K562 (cell line): ENCODE data around the gene RNF121. TPM values are rescaled to one million over a fixed set of nuclear protein-coding genes. Genes with fewer than 3 reads are reported as not detected.

Experiments used
- ATAC-seq: fragments of 200-7000 bp; cut with Tn5 transposase; 3 replicates; pipeline ENCODE4 v1.9.1; 2020; ENCODE audit warnings: moderate library complexity
- BruUV-seq: library from RNA; stranded (reverse); fragments of 400-500 nt; replicated peaks from 2 replicates; lab custom pipeline; 2021; lab: Mats Ljungman, UMichigan
- CTCF ChIA-PET: fragments of 300-600 bp; formaldehyde crosslinking; extraction: SDS; loops from one replicate; lab custom pipeline; 2021; ENCODE audit warnings: low intra/inter-chr PET ratio; lab: Yijun Ruan, JAX
- POLR2A ChIA-PET: fragments of 300-600, 350-650 bp; sonication (Branson Sonifier 250); formaldehyde crosslinking; extraction: SDS; loops from one replicate; lab custom pipeline; 2021; ENCODE audit warnings: antibody characterized with exemption, inconsistent platforms; lab: Yijun Ruan, JAX
- DNase-seq, 4 experiments: peaks; one replicate each; pipeline versions ENCODE4 v3.0.0 to v3.0.0-alpha.2; 2011 to 2018; ENCODE audit warnings: low spot score in 3 of 4, mixed read lengths in 3 of 4; ENCODE audit errors: extremely low read depth in 1 of 4
- FAIRE-seq: peaks from 2 replicates; lab custom pipeline; 2011; peaks lifted over from hg19 to GRCh38; lab: Jason Lieb, UNC
- H2AFZ ChIP-seq: 2 replicates; pipeline ENCODE4 v1.6.0; 2011; ENCODE audit warnings: low read depth, low read length, control low read depth, inconsistent platforms
- H3K27ac ChIP-seq: fragments of 200-600 bp; 3 replicates; pipeline ENCODE4 v1.8.0; 2011; ENCODE audit warnings: low read depth, mild to moderate bottlenecking, control low read depth, inconsistent platforms, low read length, moderate library complexity, mixed read lengths; ENCODE audit errors: extremely low read depth
- H3K27me3 ChIP-seq, 2 experiments: fragments of 300-600 bp in 1 of 2; 2 replicates in 1 of 2; 3 replicates in 1 of 2; pipeline versions ENCODE4 v1.6.0 to v1.8.0; 2011; ENCODE audit warnings: inconsistent platforms in 2 of 2, low read length in 2 of 2, mild to moderate bottlenecking in 1 of 2, mixed read lengths in 1 of 2, moderate library complexity in 1 of 2; ENCODE audit not compliant: control insufficient read depth in 2 of 2, insufficient read depth in 2 of 2
- H3K36me3 ChIP-seq: fragments of 300-600 bp; 3 replicates; pipeline ENCODE4 v1.8.0; 2011; ENCODE audit warnings: mild to moderate bottlenecking, low read length, inconsistent platforms; ENCODE audit not compliant: control insufficient read depth, insufficient read depth
- H3K4me1 ChIP-seq, 2 experiments: fragments of 200-600 bp in 1 of 2; replicated peaks in 1 of 2; 2 replicates in 1 of 2; 3 replicates in 1 of 2; pipeline versions ENCODE4 v1.5.1 to v1.8.0; 2011; ENCODE audit warnings: inconsistent platforms in 2 of 2, low read length in 2 of 2, mild to moderate bottlenecking in 1 of 2, mixed read lengths in 1 of 2, moderate library complexity in 1 of 2; ENCODE audit not compliant: control insufficient read depth in 2 of 2, insufficient read depth in 2 of 2
- H3K4me2 ChIP-seq: 2 replicates; pipeline ENCODE4 v1.6.1; 2011; ENCODE audit warnings: low read length, control low read depth, inconsistent platforms, mixed read lengths; ENCODE audit not compliant: insufficient read depth
- H3K4me3 ChIP-seq: fragments of 200-600 bp; sonication (generic), shearing (Covaris generic); 2 replicates; pipeline ENCODE4 v1.5.1; 2016; ENCODE audit warnings: control low read depth, inconsistent platforms
- H3K79me2 ChIP-seq: fragments of 200-600 bp; 3 replicates; pipeline ENCODE4 v1.8.0; 2011; ENCODE audit warnings: low read length, inconsistent platforms; ENCODE audit not compliant: control insufficient read depth, insufficient read depth
- H3K9ac ChIP-seq, 2 experiments: 2 replicates each; pipeline versions ENCODE4 v1.6.0 to v1.6.1; 2011; ENCODE audit warnings: low read depth in 2 of 2, low read length in 2 of 2, control low read depth in 1 of 2, inconsistent platforms in 1 of 2, mild to moderate bottlenecking in 1 of 2, mixed read lengths in 1 of 2; ENCODE audit not compliant: insufficient read depth in 1 of 2
- H3K9me1 ChIP-seq: one replicate; pipeline ENCODE4 v1.6.0; 2011; ENCODE audit warnings: inconsistent platforms, mild to moderate bottlenecking, low read length, moderate library complexity; ENCODE audit not compliant: control insufficient read depth, insufficient read depth
- H3K9me3 ChIP-seq: replicated peaks from 2 replicates; pipeline ENCODE4 v1.5.1; 2011; ENCODE audit warnings: low read depth, low read length, inconsistent platforms; ENCODE audit not compliant: control insufficient read depth, insufficient read depth
- H4K20me1 ChIP-seq: replicated peaks from 2 replicates; pipeline ENCODE4 v1.6.1; 2011; ENCODE audit warnings: low read length, inconsistent platforms, mixed read lengths; ENCODE audit not compliant: control insufficient read depth, insufficient read depth
- NR2C1 ChIP-seq, 2 experiments: fragments of 450-650 bp; IDR thresholded peaks; 2 replicates each; pipeline ENCODE4 v1.6.1; 2017; ENCODE audit warnings: mild to moderate bottlenecking in 2 of 2, antibody characterized with exemption in 1 of 2, inconsistent platforms in 1 of 2, missing compliant biosample characterization in 1 of 2, missing genetic modification characterization in 1 of 2
- RNF2 ChIP-seq: sonication (generic); IDR thresholded peaks from 2 replicates; pipeline ENCODE4 v1.6.1; 2016
- SPI1 ChIP-seq: IDR thresholded peaks from 2 replicates; pipeline ENCODE4 v1.6.1; 2011; ENCODE audit warnings: low read depth, low read length, control low read depth, borderline replicate concordance
- TEAD4 ChIP-seq, 2 experiments: sonication (generic) in 1 of 2; formaldehyde crosslinking in 1 of 2; IDR thresholded peaks; 2 replicates each; pipeline versions ENCODE4 v1.6.1 to v1.8.0; 2012 to 2022; ENCODE audit warnings: borderline replicate concordance in 1 of 2, inconsistent platforms in 1 of 2, low read length in 1 of 2, mild to moderate bottlenecking in 1 of 2, missing genetic modification reagents in 1 of 2
- ZNF124 ChIP-seq: sonication (generic); formaldehyde crosslinking; IDR thresholded peaks from 2 replicates; pipeline ENCODE4 v1.8.1; 2022; ENCODE audit warnings: missing genetic modification reagents
- WGBS: fragments of 100-300 bp; shearing (Covaris generic); methylation state at CpG from one replicate; pipeline ENCODE4 v1.1.6; 2016; ENCODE audit warnings: low coverage, mixed read lengths; ENCODE audit not compliant: insufficient coverage; ENCODE audit errors: missing lambda C conversion rate; 5-methylcytosine and 5-hydroxymethylcytosine counted together
- in situ Hi-C: fragments of 300-500 bp; cut with MboI; formaldehyde crosslinking; loops from 4 replicates; pipeline ENCODE4 v1.15.0; 2018; ENCODE audit warnings: inconsistent platforms, mixed read lengths
- intact Hi-C: fragments of 100-400 bp; cut with micrococcal nuclease; formaldehyde crosslinking; loops from 2 replicates; pipeline ENCODE4 v1.14.2; 2022
- polyA plus RNA-seq, 8 experiments: library from polyadenylated mRNA; depleted of rRNA in 4 of 8; stranded (reverse) in 5 of 8; unstranded in 3 of 8; fragments of >200 nt; fragmentation: Nextera tagmentation in 2 of 8; fragmentation: Illumina TruSeq in 1 of 8; extraction: Ambion mirVana in 2 of 8; extraction: Trizol in 1 of 8; gene quantifications; 2 replicates each; pipeline versions ENCODE4 v1.2.1 to v1.2.3, GENCODE V29; 2011 to 2014; ENCODE audit warnings: inconsistent platforms in 1 of 8, missing spikeins in 1 of 8
- total RNA-seq, 7 experiments: library from RNA; depleted of rRNA in 6 of 7; stranded (reverse); fragments of >200 nt in 6 of 7; fragmentation: Illumina TruSeq in 2 of 7; extraction: Trizol in 2 of 7; gene quantifications; 2 replicates each; pipeline versions ENCODE4 v1.2.1 to v1.2.3, GENCODE V29; 2011 to 2021; ENCODE audit warnings: low replicate concordance in 1 of 7
- TF ChIP-seq, protein P1 (sequence below): fragments of 200-400 bp; formaldehyde crosslinking; IDR thresholded peaks from 2 replicates; pipeline ENCODE4 v1.6.1; 2017; ENCODE audit warnings: mild to moderate bottlenecking, low read depth, low read length, moderate library complexity

The RNF121 gene
- total and polyA plus RNA-seq, 9 of the 15 experiments (the other 6 are each of a cell fraction or from before 2014, with no cell fraction given) = 8.0 to 63.4 (median 20.5) TPM

DNA sequence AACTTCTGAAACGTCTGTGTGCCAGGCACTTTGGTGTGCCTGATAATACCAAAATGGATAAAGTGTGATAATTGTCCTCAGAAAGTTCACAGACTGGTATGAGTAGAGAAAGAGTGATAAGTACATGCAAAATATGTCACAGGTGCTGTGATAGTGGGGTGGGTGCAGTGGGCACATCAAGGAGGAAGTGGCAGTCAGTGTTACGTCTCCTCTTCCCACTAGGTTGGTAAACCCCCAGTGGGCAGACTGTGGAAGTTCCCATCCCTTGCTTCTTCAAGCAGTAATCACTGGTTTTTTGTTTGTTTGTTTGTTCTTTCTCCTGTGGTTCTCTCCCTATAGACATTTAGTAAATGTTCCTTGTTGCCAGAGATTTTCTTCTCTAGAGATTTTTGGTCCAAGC is 5.4 kb downstream of the RNF121 start:
- Histone ChIP-seq H2AFZ (no peak overlapping the region), H3K36me3 (peaks cover 29% of the 10 kb centered on the region), H3K4me2 (no peak overlapping the region), H3K4me3 (no peak overlapping the region), H3K27ac (no peak overlapping the region), H3K4me1 (peaks cover 0 to 6% of the 10 kb centered on the region in 2 experiments; a peak in 1 of 5 replicates), H3K27me3 (no peaks in the 10 kb centered on the region), H3K9me3 (no peaks in the 10 kb centered on the region), H3K9ac (no peak overlapping the region), H3K9me1 (no peaks in the 10 kb centered on the region), H4K20me1 (peaks cover 16% of the 10 kb centered on the region; the same call in 1 of the 2 replicates), H3K79me2 (peaks cover 89% of the 10 kb centered on the region)
- BruUV-seq = no TSS peak
- in situ Hi-C loops = no loop called here
- CTCF ChIA-PET = no interaction called here
- no peak for FAIRE-seq
- 53% methylated on average over 2 of the region's 2 CpGs for WGBS
- no peak for DNase-seq
- POLR2A ChIA-PET = interaction anchor here (6.9 kb wide), 1 partner anchor 10 kb away, joined by 55 read pairs; no protein-coding TSS in a partner anchor
- ATAC-seq = no peak
- intact Hi-C loops = no loop called here
- TF ChIP-seq ZNF124 (CRISPR knock-in tag) = no peak
- TF ChIP-seq RNF2 = no peak
- TF ChIP-seq, protein P1, sequence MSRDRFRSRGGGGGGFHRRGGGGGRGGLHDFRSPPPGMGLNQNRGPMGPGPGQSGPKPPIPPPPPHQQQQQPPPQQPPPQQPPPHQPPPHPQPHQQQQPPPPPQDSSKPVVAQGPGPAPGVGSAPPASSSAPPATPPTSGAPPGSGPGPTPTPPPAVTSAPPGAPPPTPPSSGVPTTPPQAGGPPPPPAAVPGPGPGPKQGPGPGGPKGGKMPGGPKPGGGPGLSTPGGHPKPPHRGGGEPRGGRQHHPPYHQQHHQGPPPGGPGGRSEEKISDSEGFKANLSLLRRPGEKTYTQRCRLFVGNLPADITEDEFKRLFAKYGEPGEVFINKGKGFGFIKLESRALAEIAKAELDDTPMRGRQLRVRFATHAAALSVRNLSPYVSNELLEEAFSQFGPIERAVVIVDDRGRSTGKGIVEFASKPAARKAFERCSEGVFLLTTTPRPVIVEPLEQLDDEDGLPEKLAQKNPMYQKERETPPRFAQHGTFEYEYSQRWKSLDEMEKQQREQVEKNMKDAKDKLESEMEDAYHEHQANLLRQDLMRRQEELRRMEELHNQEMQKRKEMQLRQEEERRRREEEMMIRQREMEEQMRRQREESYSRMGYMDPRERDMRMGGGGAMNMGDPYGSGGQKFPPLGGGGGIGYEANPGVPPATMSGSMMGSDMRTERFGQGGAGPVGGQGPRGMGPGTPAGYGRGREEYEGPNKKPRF = no peak
- TF ChIP-seq TEAD4 (IDR thresholded peaks at IDR 0.05; ENCODE audit: low read length) = no peak
- TF ChIP-seq TEAD4 (CRISPR knock-in tag; IDR thresholded peaks at IDR 0.05; ENCODE audit: borderline replicate concordance) = no peak
- TF ChIP-seq SPI1 = 0 out of 2 replicates have a peak, but pooled peaks have one; percentile 8
- TF ChIP-seq NR2C1 (IDR thresholded peaks at IDR 0.05) = no peak
- no peak for TF ChIP-seq NR2C1 (tag; IDR thresholded peaks at IDR 0.05)
